ENCODE data around the gene DOP1B. TPM values are rescaled to one million over a fixed set of nuclear protein-coding genes. Genes with fewer than 3 reads are reported as not detected.

The DOP1B gene
- total RNA-seq, 1 experiment from 2014 or later: 8.7 TPM

GRCh38 chr21:36165356-36165755, 8.7 kb downstream of the DOP1B start:
- H3K4me1 Mint-ChIP-seq: 0 out of 4 replicates have a peak, but pooled peaks cover 0 to 4% of the 10 kb centered on the region in 2 experiments
- no peak for DNase-seq
- Histone ChIP-seq H3K9ac (ENCODE audit: extremely low read depth, insufficient read length, low read length) (no peak overlapping the region), H3K56ac (ENCODE audit: insufficient read length, low read depth, low read length) (no peak overlapping the region), H4K5ac (ENCODE audit: insufficient read length, low read depth, low read length) (no peak overlapping the region), H3K18ac (ENCODE audit: insufficient read length, low read depth, low read length) (no peak overlapping the region), H3K9me3 (ENCODE audit: control insufficient read depth, low read depth, low read length) (no peaks in the 10 kb centered on the region), H3K79me2 (ENCODE audit: insufficient read depth, low read length) (no peaks in the 10 kb centered on the region), H3K23me2 (ENCODE audit: insufficient read length, low read depth, low read length, poor library complexity, severe bottlenecking) (no peaks in the 10 kb centered on the region), H3K14ac (ENCODE audit: insufficient read depth, low read length) (no peak overlapping the region), H3T11ph (ENCODE audit: low read length) (no peak overlapping the region), H3K4ac (ENCODE audit: low read depth, low read length) (no peak overlapping the region), H2BK20ac (ENCODE audit: low read depth, low read length, poor library complexity, severe bottlenecking) (no peak overlapping the region), H3K23ac (ENCODE audit: insufficient read length, low read depth, low read length) (no peak overlapping the region), H2AK5ac (ENCODE audit: insufficient read length, low read length) (no peak overlapping the region), H2BK120ac (ENCODE audit: low read depth, low read length, poor library complexity, severe bottlenecking) (no peak overlapping the region), H4K8ac (replicated peaks; ENCODE audit: insufficient read length, low read depth, low read length) (no peak overlapping the region), H4K20me1 (ENCODE audit: control insufficient read depth, insufficient read depth, insufficient read length) (no peaks in the 10 kb centered on the region), H2BK12ac (ENCODE audit: insufficient read length, low read depth, low read length) (no peak overlapping the region), H2BK5ac (ENCODE audit: insufficient read length, low read length) (no peak overlapping the region), H2AFZ (ENCODE audit: low read length) (no peak overlapping the region), H2BK15ac (ENCODE audit: low read depth, low read length) (no peak overlapping the region), H3K4me1 (ENCODE audit: insufficient read depth, low read length) (peaks cover 3% of the 10 kb centered on the region; the same call in 1 of the 2 replicates), H3K27ac (ENCODE audit: insufficient read length, low read depth, low read length) (no peak overlapping the region), H3K4me2 (ENCODE audit: insufficient read depth, insufficient read length, low read length) (no peak overlapping the region), H3K27me3 (ENCODE audit: insufficient read depth, low read length) (no peaks in the 10 kb centered on the region), H4K91ac (ENCODE audit: insufficient read length, low read depth, low read length) (no peak overlapping the region), H3K79me1 (ENCODE audit: insufficient read depth, low read depth, low read length, poor library complexity, severe bottlenecking) (no peaks in the 10 kb centered on the region)
- H3K36me3 Mint-ChIP-seq (ENCODE audit: insufficient read depth in 1 of 3, low read depth in 3 of 3): peaks cover 6 to 25% (median 24%) of the 10 kb centered on the region in 3 experiments; a peak in 6 of 7 replicates
- H3K27me3 Mint-ChIP-seq (ENCODE audit: low read depth): no peaks in the 10 kb centered on the region
- WGBS (ENCODE audit: extremely low coverage, insufficient read length, low lambda C conversion rate): no CpG with 5 or more reads among the region's 11 CpGs
- no peak for TF ChIP-seq CTCF (conservative IDR thresholded peaks at IDR 0.05)
- H3K9me3 Mint-ChIP-seq: no peaks in the 10 kb centered on the region
- no peak overlapping the region for H3K4me3 Mint-ChIP-seq
- H3K27ac Mint-ChIP-seq: no peak overlapping the region
